Muscle of leg (tissue), 16 donors: ENCODE data around the gene JPT2. TPM values are rescaled to one million over a fixed set of nuclear protein-coding genes. Genes with fewer than 3 reads are reported as not detected.

Source experiments
- DNase-seq: peaks from one replicate; pipeline ENCODE4 v3.0.0; 2013
- H3K27ac ChIP-seq: one replicate; pipeline ENCODE4 v1.5.1; 2013; ENCODE audit warnings: mild to moderate bottlenecking, low read length, control low read depth
- H3K27me3 ChIP-seq: one replicate; pipeline ENCODE4 v1.6.1; 2013; ENCODE audit warnings: low read length; ENCODE audit not compliant: control insufficient read depth, insufficient read depth
- H3K36me3 ChIP-seq: one replicate; pipeline ENCODE4 v1.6.1; 2013; ENCODE audit warnings: low read length; ENCODE audit not compliant: control insufficient read depth, insufficient read depth
- H3K4me1 ChIP-seq: one replicate; pipeline ENCODE4 v1.6.1; 2013; ENCODE audit warnings: low read length; ENCODE audit not compliant: control insufficient read depth, insufficient read depth
- H3K4me3 ChIP-seq: one replicate; pipeline ENCODE4 v1.5.1; 2013; ENCODE audit warnings: low read length, control low read depth
- H3K9me3 ChIP-seq: replicated peaks from 2 replicates; pipeline ENCODE4 v1.6.1; 2013; ENCODE audit warnings: low read depth, low read length; ENCODE audit not compliant: control insufficient read depth
- WGBS: methylation state at CpG from one replicate; pipeline ENCODE4 v1.1.5; 2013; ENCODE audit warnings: missing lambda C conversion rate; ENCODE audit not compliant: insufficient coverage; 5-methylcytosine and 5-hydroxymethylcytosine counted together
- long read RNA-seq, 11 donors: transcript quantifications; one replicate each; lab custom pipeline, GENCODE V29; 2026
- polyA plus RNA-seq, 8 donors: library from polyadenylated mRNA; unstranded; fragments of 120-200 nt; gene quantifications; one replicate each; pipeline versions ENCODE4 v1.2.1 to v1.2.3, GENCODE V29; 2013; ENCODE audit warnings: inconsistent platforms in 1 of 8, low replicate concordance in 1 of 8; ENCODE audit not compliant: insufficient read length in 8 of 8, insufficient read depth in 1 of 8
- total RNA-seq: library from RNA; stranded (reverse); fragments of 120-200 nt; gene quantifications from one replicate; pipeline ENCODE4 v1.2.4, GENCODE V29; 2013

JPT2 gene, protein sequence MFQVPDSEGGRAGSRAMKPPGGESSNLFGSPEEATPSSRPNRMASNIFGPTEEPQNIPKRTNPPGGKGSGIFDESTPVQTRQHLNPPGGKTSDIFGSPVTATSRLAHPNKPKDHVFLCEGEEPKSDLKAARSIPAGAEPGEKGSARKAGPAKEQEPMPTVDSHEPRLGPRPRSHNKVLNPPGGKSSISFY
- 28.2 TPM for total RNA-seq
- 10 to 100 TPM; 33.5 to 52.6 (median 39.7) TPM for polyA plus RNA-seq
- long read RNA-seq, donor 1, transcript JPT2-201 (5 exons, 3,718 nt) = major isoform, 9 of 10 reads
- long read RNA-seq, donor 1, partial matches to known transcripts = 0 of 10 reads
- long read RNA-seq, donor 1, other reads (novel, unspliced or antisense) = 0 of 10 reads
- long read RNA-seq, donor 2, partial matches to known transcripts = 0 of 2 reads
- long read RNA-seq, donor 2, other reads (novel, unspliced or antisense) = 0 of 2 reads
- long read RNA-seq, donor 3, transcript JPT2-201 (5 exons, 3,718 nt) = major isoform, 12 of 17 reads
- long read RNA-seq, donor 3, partial matches to known transcripts = 0 of 17 reads
- long read RNA-seq, donor 3, other reads (novel, unspliced or antisense) = 0 of 17 reads
- long read RNA-seq, donor 4, transcript JPT2-201 (5 exons, 3,718 nt) = major isoform, 9 of 10 reads
- long read RNA-seq, donor 4, partial matches to known transcripts = 0 of 10 reads
- long read RNA-seq, donor 4, other reads (novel, unspliced or antisense) = 0 of 10 reads
- long read RNA-seq, donor 5, transcript JPT2-201 (5 exons, 3,718 nt) = major isoform, 34 of 43 reads
- long read RNA-seq, donor 5, partial matches to known transcripts = 0 of 43 reads
- long read RNA-seq, donor 5, other reads (novel, unspliced or antisense) = 0 of 43 reads
- long read RNA-seq, donor 6, transcript JPT2-201 (5 exons, 3,718 nt) = major isoform, 19 of 24 reads
- long read RNA-seq, donor 6, partial matches to known transcripts = 0 of 24 reads
- long read RNA-seq, donor 6, other reads (novel, unspliced or antisense) = 0 of 24 reads
- long read RNA-seq, donor 7, transcript JPT2-201 (5 exons, 3,718 nt) = major isoform, 15 of 16 reads
- long read RNA-seq, donor 7, partial matches to known transcripts = 0 of 16 reads
- long read RNA-seq, donor 7, other reads (novel, unspliced or antisense) = 0 of 16 reads
- long read RNA-seq, donor 8, transcript JPT2-201 (5 exons, 3,718 nt) = major isoform, 8 of 9 reads
- long read RNA-seq, donor 8, partial matches to known transcripts = 0 of 9 reads
- long read RNA-seq, donor 8, other reads (novel, unspliced or antisense) = 0 of 9 reads
- long read RNA-seq, donor 9, transcript JPT2-201 (5 exons, 3,718 nt) = major isoform, 11 of 13 reads
- long read RNA-seq, donor 9, partial matches to known transcripts = 0 of 13 reads
- long read RNA-seq, donor 9, other reads (novel, unspliced or antisense) = 0 of 13 reads
- long read RNA-seq, donor 10, transcript JPT2-201 (5 exons, 3,718 nt) = major isoform, 23 of 28 reads
- long read RNA-seq, donor 10, partial matches to known transcripts = 0 of 28 reads
- long read RNA-seq, donor 10, other reads (novel, unspliced or antisense) = 0 of 28 reads
- long read RNA-seq, donor 11, transcript JPT2-201 (5 exons, 3,718 nt) = major isoform, 11 of 15 reads
- long read RNA-seq, donor 11, partial matches to known transcripts = 0 of 15 reads
- long read RNA-seq, donor 11, other reads (novel, unspliced or antisense) = 0 of 15 reads

DNA sequence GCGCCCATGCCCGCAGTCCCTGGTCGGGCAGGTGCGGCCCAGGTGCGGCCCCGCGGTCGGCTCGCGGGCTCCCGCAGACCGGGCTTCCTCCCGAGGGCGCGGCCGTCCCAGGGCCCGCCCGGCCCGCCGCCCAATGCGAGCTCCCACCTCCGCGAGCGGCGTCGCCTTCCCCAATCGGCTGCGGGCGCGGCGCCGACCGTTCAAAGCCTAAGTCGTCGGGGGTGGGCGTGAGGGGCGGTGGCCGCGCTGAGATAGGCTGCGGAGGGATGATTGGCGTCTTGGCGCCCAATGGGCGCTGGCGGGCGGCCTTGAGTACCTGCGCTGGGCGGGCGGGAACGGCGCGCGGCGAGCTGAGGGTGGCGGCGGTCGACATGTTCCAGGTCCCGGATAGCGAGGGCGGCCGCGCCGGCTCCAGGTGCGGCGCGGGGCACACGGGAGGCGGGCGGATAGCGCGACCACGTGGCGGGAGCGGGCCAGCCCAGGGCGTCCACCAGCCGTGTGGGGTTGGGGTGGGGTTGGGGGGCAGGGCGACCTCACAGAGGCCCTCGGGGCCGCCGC is at the start of gene JPT2:
JPT2 (plus strand) TSS at position 338 of the 558 bp plus-strand sequence; CDS start at position 372, 34 bp downstream.
- Histone ChIP-seq H3K4me1 (peaks cover 9% of the 10 kb centered on the region), H3K9me3 (no peaks in the 10 kb centered on the region), H3K27me3 (no peaks in the 10 kb centered on the region), H3K4me3 (peak within 1 kb of the TSS; percentile 72), H3K36me3 (peaks cover 40% of the 10 kb centered on the region), H3K27ac (peak within 1 kb of the TSS; percentile 29)
- under 1% methylated on average over 73 of the region's 79 CpGs for WGBS
- peak; percentile 98 for DNase-seq

DNA sequence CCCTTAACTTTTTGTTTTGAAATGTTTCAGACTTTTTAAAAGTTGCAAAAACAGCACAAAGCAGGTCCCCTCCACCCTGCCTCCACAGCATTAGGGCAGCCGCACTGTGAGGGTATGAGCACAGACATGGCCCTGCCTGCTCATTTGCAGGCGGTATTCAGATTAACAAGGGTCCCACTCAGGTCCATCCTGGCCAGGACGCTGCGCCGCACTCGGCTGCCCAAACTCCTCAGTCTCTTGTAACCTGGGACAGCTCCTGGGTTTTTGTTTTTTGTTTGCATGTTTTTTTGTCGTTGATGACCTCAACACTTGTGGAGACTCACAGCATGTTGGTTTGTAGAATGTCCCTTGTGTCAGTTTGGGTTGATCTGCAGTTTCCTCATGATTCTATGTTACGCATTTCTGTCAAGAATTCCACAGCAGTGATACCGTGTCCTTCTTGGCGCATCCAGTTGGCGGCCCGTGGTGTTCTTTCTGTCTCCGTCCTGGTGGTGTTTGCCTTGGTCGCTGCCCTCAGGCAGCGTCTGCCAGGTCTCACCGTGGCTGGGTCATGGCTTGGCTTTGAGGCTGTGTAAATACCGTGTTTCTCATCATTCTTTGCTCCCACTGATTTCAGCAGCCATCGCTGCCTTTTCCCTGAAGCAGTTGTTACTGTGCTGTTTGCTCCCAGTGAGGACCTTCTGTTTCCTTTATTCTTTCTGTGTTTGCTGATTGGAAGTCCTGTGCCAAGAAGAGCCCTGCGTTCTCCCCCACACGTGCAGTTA is 47.4 kb upstream of the JPT2 start:
- no peaks in the 10 kb centered on the region for H3K9me3 ChIP-seq
- no peak overlapping the region for H3K27ac ChIP-seq
- no peak overlapping the region for H3K4me3 ChIP-seq
- no peak for DNase-seq
- no peaks in the 10 kb centered on the region for H3K4me1 ChIP-seq
- 91% methylated on average over 19 of the region's 20 CpGs for WGBS
- H3K36me3 ChIP-seq = peaks cover 84% of the 10 kb centered on the region
- no peaks in the 10 kb centered on the region for H3K27me3 ChIP-seq

DNA sequence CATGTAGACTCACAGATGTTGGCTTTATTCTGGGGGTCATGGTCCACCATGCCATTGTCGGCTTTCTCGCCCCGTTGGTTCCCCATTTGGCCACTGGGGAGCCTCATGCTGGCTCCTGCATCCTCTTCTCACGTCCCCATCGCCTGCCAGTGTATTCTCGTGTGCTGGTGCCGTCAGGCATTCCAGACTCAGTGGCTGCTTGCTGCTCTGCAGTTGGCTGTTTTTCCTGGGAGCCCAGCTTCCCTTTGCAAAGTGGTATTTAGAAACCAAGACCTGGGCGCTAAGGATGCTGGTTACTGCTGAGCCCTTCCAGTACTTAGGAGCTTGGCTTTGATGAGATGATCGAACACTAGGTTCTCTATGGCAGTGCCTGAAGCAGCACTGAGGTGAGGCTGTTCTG is 46.8 kb upstream of the JPT2 start:
- Histone ChIP-seq H3K27me3 (no peaks in the 10 kb centered on the region), H3K36me3 (peaks cover 80% of the 10 kb centered on the region), H3K9me3 (no peaks in the 10 kb centered on the region), H3K4me3 (no peak overlapping the region), H3K4me1 (no peaks in the 10 kb centered on the region), H3K27ac (no peak overlapping the region)
- no peak for DNase-seq
- 79% methylated on average over 8 of the region's 9 CpGs for WGBS

DNA sequence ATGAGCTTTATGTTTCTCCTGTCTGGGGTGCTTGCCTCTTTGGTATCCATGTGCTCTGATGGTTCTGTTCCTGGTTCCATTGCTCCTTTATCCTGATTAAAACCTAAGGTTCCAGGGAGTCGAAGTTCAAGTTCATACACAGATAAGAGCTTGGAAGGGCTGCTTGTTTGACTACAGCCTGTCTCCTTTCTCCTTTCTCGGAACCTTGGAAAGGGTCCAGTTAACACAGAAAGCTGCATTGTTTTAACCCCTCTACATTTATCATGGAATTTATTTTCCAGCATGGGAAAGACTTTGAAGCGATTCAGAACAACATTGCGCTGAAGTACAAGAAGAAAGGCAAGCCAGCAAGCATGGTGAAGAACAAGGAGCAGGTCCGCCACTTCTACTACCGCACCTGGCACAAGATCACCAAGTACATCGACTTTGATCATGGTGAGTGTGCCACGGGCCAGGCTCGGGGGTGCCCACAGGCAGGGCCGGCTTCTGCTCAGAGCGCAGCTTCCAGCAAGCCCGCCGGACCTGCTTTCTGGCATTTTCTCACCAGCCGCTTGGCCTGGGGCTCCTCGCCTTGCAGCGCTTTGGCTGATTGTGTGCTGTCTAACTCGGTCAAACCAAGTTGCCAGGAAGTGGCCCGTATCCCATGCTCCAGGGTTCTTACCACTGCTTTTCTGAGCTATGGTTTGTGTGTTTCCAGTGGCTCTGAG is 46.0 kb upstream of the JPT2 start:
- Histone ChIP-seq H3K36me3 (peaks cover 83% of the 10 kb centered on the region), H3K4me1 (no peaks in the 10 kb centered on the region), H3K4me3 (no peak overlapping the region), H3K27me3 (no peaks in the 10 kb centered on the region), H3K9me3 (no peaks in the 10 kb centered on the region), H3K27ac (no peak overlapping the region)
- WGBS = 95% methylated on average over 17 of the region's 18 CpGs
- DNase-seq = no peak

DNA sequence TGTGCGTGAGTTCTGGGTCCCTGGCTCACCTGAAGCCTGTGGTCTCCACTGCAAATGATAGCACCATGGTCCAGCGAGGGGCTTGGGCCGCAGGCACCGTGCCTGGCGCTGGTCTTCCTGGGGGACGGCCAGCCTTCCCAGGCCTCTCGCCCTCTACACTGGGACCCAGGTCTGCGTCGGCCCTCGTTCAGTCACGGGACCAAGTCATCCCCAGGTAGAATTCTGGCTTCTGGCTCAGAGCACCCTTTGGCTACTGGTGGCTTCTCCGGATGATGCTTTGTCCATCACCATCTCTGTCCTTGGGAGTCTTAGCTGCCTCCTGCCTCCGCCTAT is 45.5 kb upstream of the JPT2 start:
- no peak overlapping the region for H3K27ac ChIP-seq
- H3K36me3 ChIP-seq = peaks cover 79% of the 10 kb centered on the region
- WGBS = 97% methylated on average over 13 of the region's 13 CpGs
- no peaks in the 10 kb centered on the region for H3K27me3 ChIP-seq
- no peak overlapping the region for H3K4me3 ChIP-seq
- no peaks in the 10 kb centered on the region for H3K4me1 ChIP-seq
- no peaks in the 10 kb centered on the region for H3K9me3 ChIP-seq
- no peak for DNase-seq

DNA sequence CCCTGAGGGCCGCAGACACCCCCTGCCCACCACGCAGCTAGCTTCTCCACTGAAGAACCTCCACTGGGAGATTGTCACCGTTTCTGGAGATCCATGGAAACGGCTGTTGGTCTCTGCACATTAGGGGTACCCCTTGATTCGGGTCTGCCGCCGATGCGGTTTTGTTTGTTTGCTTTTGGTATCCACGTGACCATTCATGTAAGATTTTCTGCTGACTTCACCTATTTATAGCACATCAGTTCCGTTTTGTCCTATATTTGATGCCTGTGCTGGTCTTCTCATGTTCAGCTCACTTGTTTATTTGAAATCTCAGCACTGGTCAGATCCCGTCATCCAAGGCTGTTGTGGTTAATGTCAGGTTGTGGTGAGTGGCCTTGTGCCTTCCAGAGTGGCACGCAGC is 44.8 kb upstream of the JPT2 start:
- no peak overlapping the region for H3K4me3 ChIP-seq
- no peak overlapping the region for H3K27ac ChIP-seq
- no peaks in the 10 kb centered on the region for H3K4me1 ChIP-seq
- H3K9me3 ChIP-seq = no peaks in the 10 kb centered on the region
- no peak for DNase-seq
- WGBS = 92% methylated on average over 11 of the region's 12 CpGs
- H3K27me3 ChIP-seq = no peaks in the 10 kb centered on the region
- peaks cover 83% of the 10 kb centered on the region for H3K36me3 ChIP-seq

DNA sequence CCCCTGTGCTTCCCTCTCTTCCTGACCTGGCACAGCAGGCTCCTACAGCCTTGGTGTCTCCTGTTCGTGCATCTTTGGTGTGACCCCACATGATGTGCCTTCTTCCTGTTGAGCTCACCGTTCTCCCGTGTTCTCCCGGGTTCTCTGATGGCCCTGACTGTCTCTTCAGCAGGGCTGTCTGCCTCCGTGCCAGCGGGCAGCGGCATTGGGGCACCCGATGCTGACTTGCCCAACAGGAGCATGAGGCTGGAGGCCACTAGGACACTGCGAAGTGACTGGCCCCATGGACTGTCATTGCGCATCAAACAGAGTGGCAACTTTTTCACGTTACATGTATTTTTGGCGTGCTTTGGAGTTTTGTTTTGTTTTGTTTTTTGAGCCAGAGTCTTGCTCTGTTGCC is 43.5 kb upstream of the JPT2 start:
- no peak overlapping the region for H3K27ac ChIP-seq
- DNase-seq = no peak
- no peaks in the 10 kb centered on the region for H3K9me3 ChIP-seq
- H3K4me1 ChIP-seq = no peaks in the 10 kb centered on the region
- H3K4me3 ChIP-seq = no peak overlapping the region
- WGBS = 95% methylated on average over 9 of the region's 12 CpGs
- no peaks in the 10 kb centered on the region for H3K27me3 ChIP-seq
- peaks cover 84% of the 10 kb centered on the region for H3K36me3 ChIP-seq

DNA sequence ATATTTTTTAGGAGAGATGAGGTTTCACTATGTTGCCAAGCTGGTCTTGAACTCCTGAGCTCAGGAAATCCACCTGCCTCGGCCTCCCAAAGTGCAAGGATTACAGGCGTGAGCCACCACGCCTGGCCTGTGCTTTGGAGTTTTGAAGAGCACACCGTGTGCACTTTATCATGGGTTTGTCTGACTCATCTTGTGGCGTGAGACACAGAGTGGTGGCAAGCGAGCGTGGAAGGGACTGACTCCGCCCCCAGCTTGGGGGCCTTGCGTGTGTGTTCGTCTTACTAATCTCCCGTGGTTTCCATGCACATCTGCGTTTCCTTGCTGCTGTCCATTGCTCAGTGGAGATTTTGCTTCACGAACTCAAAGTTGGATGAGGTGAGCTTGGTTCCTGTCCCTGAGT is 43.0 kb upstream of the JPT2 start:
- no peak overlapping the region for H3K27ac ChIP-seq
- H3K9me3 ChIP-seq = no peaks in the 10 kb centered on the region
- H3K36me3 ChIP-seq = peaks cover 84% of the 10 kb centered on the region
- no peaks in the 10 kb centered on the region for H3K4me1 ChIP-seq
- H3K4me3 ChIP-seq = no peak overlapping the region
- DNase-seq = no peak
- H3K27me3 ChIP-seq = no peaks in the 10 kb centered on the region
- WGBS = 90% methylated on average over 10 of the region's 13 CpGs
